Sigmoid colon (tissue), 4 donors: ENCODE measurements around the gene CHRND.

Experiments used
- EP300 ChIP-seq, 4 donors: sonication (generic); formaldehyde crosslinking; IDR thresholded peaks; one replicate each; pipeline ENCODE4 v1.6.1; 2017; ENCODE audit warnings: antibody characterized with exemption in 4 of 4
- POLR2A ChIP-seq, 2 donors: fragments of 450-650 bp; IDR thresholded peaks; one replicate each; pipeline ENCODE4 v1.6.1; 2016; ENCODE audit warnings: antibody characterized with exemption in 2 of 2, mild to moderate bottlenecking in 2 of 2, moderate library complexity in 2 of 2
- POLR2AphosphoS5 ChIP-seq, 4 donors: sonication (generic); formaldehyde crosslinking; IDR thresholded peaks; one replicate each; pipeline ENCODE4 v1.6.1; 2017; ENCODE audit warnings: antibody characterized with exemption in 4 of 4
- TF ChIP-seq, protein P1 (sequence below), 4 experiments: fragments of 450-650 bp in 3 of 4; fragments of 200-600 bp in 1 of 4; IDR thresholded peaks; one replicate each; pipeline ENCODE4 v1.5.1; 2016 to 2019; ENCODE audit warnings: antibody characterized with exemption in 4 of 4, mild to moderate bottlenecking in 3 of 4, moderate library complexity in 2 of 4

DNA sequence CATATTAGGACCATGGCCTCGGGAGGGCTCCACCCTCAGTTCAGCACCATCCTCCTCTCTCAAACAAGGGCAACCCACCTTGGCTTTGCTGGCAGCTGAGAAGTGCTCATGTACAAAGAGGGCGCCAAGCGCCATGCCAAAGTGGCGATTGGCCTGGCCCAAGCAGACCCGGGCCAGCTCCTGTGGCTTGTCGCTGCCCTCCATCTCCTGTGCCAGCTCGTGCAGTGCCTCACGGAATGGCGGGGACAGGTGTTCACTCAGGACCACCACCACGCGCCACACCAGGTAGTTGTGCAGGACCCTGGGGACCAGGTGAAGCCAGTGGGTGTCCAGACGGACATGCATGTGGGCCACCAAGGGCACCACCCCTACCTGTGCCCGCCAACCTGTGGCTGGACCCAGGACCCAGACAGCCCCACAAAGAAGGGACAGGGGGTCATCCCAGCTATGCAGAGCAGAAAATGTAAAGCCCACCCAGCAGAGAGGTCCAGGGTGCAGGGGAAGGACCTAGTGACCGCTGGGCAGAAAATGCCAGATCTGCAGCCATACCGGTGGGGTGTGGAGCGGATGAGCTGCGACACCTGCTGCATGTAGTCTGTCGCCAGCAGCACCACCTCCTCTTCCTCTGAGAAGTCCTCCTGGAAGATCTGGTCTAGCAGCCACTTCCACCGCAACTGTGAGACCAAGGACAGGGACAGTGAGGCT, 41.9 kb upstream of the CHRND start:
- TF ChIP-seq, protein P1, sequence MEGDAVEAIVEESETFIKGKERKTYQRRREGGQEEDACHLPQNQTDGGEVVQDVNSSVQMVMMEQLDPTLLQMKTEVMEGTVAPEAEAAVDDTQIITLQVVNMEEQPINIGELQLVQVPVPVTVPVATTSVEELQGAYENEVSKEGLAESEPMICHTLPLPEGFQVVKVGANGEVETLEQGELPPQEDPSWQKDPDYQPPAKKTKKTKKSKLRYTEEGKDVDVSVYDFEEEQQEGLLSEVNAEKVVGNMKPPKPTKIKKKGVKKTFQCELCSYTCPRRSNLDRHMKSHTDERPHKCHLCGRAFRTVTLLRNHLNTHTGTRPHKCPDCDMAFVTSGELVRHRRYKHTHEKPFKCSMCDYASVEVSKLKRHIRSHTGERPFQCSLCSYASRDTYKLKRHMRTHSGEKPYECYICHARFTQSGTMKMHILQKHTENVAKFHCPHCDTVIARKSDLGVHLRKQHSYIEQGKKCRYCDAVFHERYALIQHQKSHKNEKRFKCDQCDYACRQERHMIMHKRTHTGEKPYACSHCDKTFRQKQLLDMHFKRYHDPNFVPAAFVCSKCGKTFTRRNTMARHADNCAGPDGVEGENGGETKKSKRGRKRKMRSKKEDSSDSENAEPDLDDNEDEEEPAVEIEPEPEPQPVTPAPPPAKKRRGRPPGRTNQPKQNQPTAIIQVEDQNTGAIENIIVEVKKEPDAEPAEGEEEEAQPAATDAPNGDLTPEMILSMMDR (IDR thresholded peaks at IDR 0.05) = no peak
- TF ChIP-seq POLR2A (IDR thresholded peaks at IDR 0.05) (no peak), POLR2AphosphoS5 (IDR thresholded peaks at IDR 0.05) (no peak), EP300 (IDR thresholded peaks at IDR 0.05) (no peak)
